NCI-H1694 (cell line): ENCODE measurements around the gene PTCHD1.

Experiments used
- DNase-seq: peaks from one replicate; lab custom pipeline; 2025; lab: John Stamatoyannopoulos, UW

PTCHD1 gene

DNA sequence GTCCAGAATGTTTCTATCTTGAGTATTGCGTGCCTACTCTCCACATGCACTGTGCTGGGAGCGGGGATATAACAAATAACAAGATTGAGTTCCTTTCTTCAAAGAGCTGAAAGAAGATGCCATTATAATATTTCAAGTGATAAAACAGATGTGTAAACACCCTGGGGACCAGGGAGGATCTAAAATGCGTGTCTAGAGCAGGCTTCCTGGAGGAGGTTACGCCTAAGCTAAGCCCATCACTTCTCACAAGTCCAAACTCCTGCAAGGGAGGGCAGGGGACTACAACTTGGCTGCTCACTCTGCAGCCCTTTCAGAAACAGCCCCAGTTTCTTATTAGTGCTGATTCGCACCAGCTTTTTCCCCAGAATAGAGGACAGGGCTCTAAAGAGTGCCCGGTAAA, 21.5 kb downstream of the PTCHD1 start:
- DNase-seq: no peak

DNA sequence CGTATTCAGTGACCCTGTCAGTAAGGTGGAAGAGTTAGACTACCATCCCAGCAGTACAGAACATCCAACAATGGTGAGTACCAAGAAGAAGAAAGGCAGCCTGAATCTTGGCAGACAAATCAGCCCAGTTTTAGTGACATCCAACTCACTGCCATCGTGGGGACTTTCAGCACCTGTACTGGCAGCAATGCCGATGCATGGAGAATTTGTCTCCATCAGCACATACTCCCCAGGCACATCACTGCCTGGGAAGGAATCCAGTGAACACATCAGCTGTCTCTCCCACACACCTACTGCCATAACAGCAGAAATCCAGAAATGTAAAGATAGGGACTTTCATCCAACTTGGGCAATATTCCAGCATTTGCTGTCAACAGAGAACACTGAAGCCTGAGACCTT, 29.8 kb downstream of the PTCHD1 start:
- DNase-seq: no peak

DNA sequence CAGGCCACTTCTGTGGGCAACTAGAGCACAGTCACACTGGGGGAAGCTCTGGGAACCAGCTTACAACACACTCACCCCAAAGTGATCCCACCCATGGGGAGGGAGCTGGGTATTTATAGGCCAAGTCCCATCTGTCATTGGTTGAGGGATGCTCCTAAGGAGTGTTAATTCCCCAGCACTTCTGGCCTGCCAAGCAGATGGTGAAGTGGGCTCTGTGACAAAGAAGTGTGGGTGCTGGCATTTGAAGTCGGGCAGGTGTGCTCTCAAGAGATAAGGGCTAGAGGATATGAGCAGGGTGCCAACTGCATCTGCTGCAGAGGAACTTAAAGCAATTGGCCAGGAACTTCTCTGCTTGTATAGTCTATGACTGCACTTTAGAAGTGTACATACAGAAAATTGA, 30.9 kb downstream of the PTCHD1 start:
- no peak for DNase-seq

DNA sequence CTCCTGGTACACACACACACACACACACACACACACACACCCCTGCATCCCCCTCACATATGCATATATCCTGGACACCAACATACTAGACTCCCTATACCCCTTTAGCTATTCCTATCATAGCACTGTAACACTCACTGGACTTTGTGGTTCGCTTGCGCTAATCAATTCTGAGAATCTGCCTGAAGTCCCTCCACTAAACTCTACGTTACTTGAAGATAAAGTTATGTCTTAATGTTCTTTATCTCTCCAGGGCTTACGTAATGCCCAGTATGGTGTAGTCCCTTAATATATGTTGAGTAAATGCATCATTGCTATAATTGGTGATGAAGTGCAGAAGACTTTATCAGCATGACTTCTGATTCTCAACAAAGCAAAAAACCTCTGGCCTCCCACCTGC, 32.3 kb downstream of the PTCHD1 start:
- no peak for DNase-seq

DNA sequence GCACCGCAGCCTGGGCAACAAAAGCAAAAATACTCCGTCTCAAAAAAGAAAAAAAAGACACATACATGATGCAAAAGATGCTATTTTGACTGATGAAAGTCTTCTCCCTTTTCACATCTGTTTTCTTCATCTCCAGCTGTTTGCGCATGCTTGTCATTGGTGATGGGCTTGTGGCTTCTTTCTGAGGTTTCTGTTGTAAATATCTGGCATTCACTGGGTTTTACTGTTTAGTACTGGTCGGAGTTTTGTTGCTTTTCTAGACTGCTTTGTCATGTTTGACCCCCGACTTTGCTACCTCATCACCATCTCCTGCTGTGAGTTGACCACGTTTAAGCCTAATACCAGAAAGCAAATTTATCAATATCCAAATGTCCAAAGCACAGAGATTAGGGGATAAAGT, 34.4 kb downstream of the PTCHD1 start:
- DNase-seq: no peak

DNA sequence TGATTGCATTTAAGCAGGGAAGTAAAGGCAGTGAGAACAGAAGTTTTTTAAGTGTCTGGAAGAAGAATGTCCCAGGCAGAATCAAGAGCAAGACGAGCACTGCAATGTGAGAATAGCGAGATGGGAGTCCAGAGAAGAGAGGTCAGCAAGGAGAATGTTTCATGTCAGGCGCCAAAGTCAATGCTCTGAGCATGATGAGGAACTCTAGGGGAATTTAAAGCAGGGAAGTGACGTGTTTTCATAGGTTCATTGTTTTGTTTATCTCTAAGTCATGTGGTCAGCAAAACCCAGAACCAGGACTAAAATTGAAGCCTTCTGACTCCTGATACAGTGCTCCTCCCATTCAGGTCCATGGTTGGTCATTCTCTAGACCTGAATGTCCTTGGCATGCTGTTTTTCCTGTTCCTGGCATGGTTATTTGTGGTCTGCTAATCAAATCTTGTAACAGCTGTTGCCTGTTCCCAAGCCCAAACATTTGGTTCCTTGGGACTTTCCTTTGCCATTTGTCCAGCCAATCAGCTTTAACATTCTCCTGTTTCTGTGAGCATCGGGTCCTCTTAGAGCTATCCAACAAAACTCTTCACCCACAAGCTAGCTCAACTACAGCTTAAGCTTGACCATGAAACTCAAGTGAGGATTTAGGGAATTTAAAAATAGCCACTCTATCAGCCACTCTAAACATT, 37.7 kb downstream of the PTCHD1 start:
- no peak for DNase-seq

DNA sequence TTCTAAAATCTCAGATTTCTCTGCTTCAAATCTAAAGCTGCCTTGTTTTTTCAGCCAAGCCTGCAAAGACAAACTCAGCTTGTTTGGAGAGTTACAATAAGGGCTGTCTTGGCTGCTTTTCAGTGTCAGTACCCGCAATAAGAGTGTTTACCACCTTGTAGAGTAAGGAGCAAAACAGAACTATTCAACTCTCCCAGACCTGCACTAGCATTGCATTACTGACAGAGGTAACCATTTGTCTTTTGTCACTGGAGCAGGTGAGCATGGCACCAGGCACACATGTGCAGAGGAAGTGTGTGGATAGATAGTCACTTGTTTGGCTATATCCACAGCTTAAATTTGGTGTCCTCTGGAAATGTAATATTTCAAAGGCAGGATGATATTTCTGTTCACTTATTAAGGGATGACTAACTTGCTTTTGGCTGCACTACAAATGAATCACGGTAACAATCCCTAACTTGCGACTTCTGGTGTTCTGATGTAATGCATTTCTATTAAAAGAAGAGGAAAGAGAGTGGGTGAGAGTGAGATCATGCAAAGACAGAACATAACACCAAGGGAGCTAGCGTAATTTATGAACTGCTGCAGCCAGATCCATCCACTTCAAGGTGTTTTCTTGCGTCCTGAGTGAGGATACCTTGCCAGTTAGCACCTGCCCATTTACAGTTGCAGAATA, 38.6 kb downstream of the PTCHD1 start:
- DNase-seq: no peak

DNA sequence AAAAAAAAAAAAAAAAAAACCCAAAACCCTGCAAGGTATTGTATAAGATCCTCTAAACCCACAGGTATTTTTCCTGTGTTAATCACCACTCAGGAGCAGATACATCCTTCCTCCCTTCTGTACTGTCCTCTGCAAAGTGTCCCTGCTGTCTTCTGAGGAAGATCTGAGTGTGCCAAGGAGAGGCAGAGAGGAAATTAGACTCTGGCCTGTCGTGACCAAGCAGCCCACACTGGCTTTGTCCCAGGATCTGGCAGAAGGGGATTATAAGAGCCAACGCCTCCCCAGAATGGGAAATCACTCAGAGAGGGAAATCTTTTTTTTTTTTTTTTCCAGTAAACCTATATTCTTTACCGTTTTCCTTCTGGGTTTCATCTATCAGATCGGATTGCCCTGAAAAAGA, 39.6 kb downstream of the PTCHD1 start:
- DNase-seq: no peak

DNA sequence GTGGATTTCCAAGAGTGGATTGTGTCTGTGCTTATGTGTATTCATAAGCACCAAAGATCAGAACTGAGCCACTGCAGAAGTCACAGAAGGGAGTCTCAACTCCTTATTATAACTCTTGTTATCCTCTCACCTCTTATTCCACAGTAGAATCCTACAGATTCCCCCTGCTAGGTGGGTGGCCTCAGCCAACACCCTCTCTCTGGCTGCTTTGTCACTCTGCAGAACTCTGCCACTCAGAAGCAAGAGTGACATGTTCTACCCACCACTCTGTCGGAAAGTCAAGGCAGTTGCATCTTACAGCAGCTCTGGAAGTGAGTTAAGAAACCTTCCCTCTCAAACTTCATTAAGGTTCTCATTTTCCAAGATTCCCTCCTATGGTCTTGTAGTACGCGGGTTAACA, 41.9 kb downstream of the PTCHD1 start:
- DNase-seq: no peak

DNA sequence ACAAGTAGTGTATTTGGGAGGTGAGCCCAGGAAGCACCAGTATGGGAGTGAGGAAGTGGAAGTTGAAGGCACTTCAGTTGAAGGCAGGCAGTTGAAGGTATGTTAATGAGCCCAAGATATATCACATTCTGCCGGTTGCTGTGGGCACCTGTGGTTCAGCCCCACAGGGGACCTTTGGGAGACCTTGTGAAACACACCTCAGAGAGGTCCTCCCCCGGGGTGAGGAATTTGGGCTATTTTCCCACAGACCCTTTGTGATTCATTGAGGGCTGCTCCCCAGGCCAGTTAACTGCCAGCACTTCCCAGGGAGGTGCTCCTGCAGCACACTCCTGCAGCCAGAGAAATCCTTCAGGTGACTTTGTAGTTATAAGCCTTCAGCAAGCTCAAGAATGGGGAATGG, 45.9 kb downstream of the PTCHD1 start:
- no peak for DNase-seq

DNA sequence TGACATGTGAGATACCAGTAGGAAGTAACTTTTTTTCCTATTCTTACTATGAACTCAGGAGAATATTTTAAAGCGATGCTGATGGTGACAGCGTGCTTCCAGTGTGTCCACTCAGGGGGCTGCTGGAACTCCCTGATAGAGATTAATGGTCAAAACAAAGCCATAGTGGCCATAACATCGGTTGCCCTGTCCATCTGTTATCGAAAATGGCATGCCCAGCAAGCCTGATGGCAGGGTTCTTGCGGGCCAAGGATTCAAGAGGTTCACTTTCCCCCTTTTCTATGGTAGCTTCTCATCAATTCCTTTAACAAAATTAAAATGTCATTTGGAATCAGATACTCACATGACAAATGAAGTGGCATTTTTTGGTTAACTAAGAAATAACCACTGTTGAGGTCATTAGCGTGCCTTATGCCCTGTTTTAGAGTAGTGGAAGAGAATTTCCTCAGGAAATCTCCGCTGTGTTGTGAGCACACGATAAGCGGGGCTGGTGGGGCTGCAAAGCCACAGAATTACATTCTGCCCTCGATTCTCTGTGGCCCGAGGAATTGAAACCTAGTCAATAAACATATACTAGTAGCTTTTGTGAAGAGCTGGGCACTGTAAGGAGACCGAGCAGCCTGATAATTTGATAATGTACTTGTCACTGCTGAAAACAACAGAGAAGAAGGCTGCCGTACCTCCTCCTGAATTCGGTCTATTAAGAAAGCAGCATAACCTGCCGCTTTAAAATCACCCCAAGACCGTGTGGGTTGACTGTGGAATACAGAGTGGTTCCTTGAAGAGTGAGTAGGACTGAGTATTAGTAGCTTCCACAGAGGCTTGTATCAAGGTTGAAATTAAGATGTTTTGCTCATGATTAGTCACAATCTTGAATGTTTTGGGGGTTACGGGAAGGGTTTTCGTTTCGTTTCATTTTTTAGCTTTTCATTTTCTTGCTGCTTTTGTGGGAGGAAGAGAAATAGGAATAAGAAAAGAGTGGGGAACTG, 46.7 kb downstream of the PTCHD1 start:
- no peak for DNase-seq

DNA sequence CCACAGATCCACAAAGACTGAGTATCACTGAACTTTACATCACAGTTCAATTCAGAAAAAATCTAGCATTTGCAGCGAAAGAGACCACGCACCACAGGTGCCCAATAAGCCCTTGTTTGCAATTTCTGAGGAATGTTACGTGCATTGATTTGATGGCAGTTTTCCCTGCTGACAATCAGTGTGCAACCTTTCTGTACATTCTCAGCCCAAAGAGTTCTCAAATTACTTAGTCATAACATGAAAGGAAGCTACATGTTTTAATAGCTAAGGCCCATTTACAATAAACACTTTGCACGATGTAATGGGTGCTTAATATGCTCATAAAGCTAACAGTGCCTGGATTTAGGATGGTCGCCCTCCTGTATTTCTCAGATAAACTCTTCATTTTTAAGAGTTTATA, 47.9 kb downstream of the PTCHD1 start:
- DNase-seq: no peak

DNA sequence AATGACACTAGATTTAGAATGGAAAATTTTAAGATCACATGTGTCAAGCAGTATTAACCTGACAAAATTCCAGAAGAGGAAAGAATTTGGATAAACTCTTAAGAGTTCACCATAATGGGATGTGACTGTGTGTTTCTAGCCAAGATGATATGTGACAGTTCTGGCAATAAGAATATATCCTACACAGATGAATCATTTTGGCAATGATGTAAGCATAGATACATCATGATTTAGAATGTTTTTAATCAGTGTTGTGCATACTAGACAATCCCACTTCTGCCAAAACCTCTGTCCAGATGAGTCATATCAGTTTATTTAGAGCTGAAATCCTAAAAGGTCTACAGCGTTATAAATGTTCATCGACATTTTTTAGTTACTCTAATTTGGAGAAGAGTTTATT, 48.8 kb downstream of the PTCHD1 start:
- no peak for DNase-seq

DNA sequence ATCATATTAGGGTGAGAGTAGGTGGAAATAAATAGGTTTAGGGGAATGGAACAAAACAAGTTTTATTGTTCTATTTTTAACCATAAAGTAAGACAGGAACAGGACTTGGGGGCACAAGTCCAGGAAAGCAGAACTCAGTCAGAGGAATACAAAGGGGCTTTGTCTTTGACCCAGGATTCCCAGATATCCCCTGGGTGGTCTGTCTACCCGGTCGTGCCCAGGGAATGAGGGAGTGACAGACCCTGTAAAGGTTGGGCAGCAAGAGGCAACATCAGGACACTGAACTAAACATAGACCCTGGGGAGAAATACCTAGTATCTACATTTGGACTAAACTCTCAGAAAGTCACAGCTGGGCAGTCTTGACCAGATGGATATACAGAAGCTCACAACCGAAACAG, 50.6 kb downstream of the PTCHD1 start:
- no peak for DNase-seq

DNA sequence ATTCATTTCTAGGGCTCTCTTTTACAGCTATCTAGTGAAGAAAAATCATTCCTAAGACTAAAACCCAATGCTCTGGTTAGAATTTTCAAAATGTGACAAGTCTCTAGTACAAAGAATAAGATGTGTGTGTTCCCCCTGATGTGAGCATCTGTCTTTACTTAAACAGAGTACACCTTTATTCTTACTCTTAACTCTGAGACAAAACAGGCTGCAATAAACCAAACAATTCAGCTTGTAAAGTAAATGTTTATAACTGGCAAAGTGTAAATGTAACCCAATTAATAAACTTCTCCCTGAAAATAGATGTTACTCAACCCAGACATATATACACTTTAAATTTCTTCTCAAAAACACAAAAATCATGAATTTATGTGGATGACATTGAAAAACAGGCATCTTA, 51.6 kb downstream of the PTCHD1 start:
- DNase-seq: no peak

DNA sequence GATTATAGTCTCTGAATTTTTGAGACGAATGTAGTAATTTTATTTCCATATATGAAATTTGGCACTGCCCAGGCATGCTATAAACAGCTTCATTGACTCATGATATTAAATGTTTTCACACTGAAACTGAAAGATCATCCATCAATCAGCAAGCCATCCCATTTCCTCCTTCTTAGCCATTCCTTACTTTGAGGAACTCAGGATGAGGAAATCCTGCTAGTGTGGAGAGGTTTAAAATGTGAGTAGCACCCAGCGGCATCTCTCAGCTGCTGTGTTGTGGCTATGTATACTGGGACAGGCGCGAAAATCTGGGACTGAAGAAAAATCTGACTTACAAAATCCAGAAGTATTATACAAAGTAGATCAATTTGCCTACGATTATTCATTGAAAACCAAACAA, 52.1 kb downstream of the PTCHD1 start:
- no peak for DNase-seq

DNA sequence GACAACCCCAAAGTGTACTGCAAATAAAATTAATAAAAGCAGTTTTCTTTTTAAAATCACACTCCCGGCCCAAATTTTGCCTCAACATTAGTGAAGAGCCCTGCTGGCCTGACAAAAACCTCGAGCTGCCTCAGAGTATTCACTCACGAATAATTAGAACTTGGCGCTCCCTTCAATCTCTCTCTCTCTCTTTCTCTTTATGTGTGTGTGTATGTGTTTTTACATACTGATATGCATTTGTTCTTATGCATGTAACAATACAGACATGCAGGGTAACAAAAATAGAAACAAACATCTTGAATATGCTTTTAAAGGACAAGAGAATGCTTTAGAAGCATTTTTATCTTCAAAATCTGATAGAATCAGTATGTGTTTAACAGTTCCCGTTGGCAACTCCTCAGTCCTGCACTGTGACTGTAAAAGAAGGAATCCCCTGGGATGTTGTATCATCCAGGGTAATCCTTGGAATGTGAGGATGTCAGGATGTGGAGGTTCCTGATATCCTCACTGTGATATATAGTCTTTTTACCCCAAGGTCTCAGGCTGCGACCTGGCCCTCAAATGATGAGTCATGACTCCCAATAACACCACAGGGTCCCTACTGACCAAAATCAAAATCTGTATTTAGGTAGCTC, 53.0 kb downstream of the PTCHD1 start:
- no peak for DNase-seq

DNA sequence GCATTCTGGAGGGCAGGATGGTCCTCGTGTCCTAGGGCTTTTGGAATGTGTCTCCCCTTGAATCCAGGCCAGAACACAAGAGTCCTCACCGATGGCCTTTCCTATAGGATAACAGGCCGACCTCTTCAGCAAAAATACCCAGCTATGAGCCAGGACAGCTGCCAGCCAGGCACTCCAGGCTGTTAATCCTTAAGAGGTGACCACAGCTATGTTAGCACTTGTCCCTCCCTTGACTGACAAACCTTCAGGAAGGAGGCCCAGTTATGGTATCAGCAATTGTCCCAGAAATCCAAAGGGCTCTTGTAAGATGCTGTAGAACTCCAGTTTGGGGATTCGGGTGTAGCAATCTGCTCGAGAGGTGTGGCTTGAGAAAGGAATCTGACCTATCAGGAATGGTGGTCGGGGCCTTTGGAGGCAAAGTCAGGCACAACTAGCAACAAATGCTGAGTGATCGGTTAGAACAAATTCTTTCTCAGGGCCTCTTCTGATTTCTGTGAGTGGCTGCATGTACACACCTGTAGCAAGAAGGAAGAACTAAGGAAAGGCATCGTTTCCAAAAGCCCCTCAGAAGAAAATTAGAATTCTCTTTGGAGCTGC, 54.6 kb downstream of the PTCHD1 start:
- no peak for DNase-seq

DNA sequence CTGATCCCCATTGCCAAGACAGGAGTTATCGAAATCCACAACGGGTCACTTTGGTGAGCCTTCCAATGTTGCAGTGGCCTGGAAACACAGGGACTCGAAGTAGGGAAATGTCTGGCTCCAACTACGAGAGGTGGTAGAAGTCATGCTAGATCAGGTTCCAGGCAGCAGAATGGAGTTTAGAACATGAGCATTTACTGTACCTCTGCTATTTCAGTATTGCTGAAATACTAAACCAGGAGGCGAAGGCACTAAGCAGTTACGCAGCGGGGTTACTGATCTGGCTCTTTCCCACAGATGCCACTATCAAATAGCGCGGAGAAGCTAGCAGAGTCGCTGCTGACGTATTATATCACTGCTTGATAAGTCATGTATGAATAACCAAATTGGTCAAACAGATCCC, 56.3 kb downstream of the PTCHD1 start:
- no peak for DNase-seq

DNA sequence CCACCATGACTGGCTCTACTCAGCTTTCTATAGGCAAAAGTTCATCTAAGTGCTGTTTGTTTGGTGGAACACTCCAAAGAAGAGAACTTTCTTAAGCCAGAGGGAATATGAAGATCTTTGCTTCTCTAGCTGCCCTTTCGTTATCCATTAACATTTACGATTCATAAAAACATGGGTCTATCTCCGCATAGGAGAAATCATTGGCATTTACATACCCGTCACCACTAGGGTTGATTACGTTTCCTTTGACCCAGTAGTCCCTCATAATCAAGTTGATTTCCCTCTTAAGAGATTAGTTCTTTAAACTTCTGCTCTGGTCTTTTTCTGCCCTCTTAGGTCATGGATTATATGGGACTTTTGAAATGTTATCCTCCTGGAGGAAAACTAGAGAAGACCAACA, 57.5 kb downstream of the PTCHD1 start:
- no peak for DNase-seq

DNA sequence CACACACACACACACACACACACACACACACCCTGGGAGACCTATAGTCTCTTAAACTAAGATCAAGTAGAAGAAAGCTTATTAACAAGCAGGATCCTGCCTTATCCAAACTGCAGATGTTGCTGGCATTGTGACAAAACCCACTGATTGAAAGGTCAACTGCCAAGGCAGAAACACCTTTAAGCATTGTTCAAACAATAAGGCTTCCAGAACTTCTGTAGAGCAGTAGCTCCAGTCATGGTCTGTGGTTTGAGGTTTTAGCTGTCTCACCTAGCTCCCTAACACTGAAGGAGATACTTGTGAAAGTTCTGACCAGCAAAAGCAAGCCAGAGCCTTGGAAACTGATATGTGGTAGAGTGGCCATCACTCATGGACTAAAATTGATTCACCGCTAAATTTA, 59.8 kb downstream of the PTCHD1 start:
- no peak for DNase-seq

DNA sequence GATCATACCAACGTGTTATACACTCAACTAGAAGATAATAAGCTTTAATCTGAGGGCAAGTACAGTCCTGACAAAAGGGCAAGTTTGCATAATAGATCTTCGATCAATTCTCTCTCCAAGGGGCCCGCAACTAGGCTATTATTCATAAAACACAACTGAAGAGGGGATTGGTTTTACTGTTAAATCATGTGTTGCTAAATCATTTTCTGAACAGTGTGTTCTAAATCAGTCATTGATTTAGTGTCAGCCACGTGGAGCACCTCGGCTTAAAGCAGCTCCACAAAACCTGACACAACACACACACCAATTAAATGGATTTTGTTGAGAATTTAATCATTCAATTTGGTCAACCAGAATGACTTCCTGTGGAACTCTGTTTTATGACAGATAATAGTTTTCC, 61.6 kb downstream of the PTCHD1 start:
- DNase-seq: no peak
